GM12878 (cell line): ENCODE measurements around the gene HSF2BP. TPM values are rescaled to one million over a fixed set of nuclear protein-coding genes. Genes with fewer than 3 reads are reported as not detected.

Source experiments
- ATAC-seq: fragments of 200-7000 bp; cut with Tn5 transposase; 3 replicates; pipeline ENCODE4 v1.9.1; 2020; ENCODE audit warnings: mild to moderate bottlenecking, moderate library complexity
- BruUV-seq: library from RNA; stranded (reverse); fragments of 400-500 nt; replicated peaks from 2 replicates; lab custom pipeline; 2021; lab: Mats Ljungman, UMichigan
- CTCF ChIA-PET: fragments of 300-600 bp; sonication (Branson Sonifier 250); formaldehyde crosslinking; extraction: SDS; loops from one replicate; lab custom pipeline; 2021; ENCODE audit warnings: inconsistent platforms; lab: Yijun Ruan, JAX
- POLR2A ChIA-PET: fragments of 350-600 bp; formaldehyde crosslinking; extraction: SDS; loops from one replicate; lab custom pipeline; 2021; ENCODE audit warnings: inconsistent platforms; lab: Charles Lee
- RAD21 ChIA-PET: fragments of 300-600 bp; sonication (Branson Sonifier 250); formaldehyde crosslinking; loops from one replicate; lab custom pipeline; 2023; ENCODE audit warnings: antibody characterized with exemption; ENCODE audit not compliant: unreplicated experiment; lab: Charles Lee
- SMC1A ChIA-PET: fragments of 300-600 bp; sonication (Branson Sonifier 250); formaldehyde crosslinking; loops from one replicate; lab custom pipeline; 2023; ENCODE audit not compliant: unreplicated experiment, uncharacterized antibody; lab: Charles Lee
- DNase-seq: peaks from one replicate; pipeline ENCODE4 v3.0.0-alpha.2; 2011; ENCODE audit warnings: low read depth, low spot score
- FAIRE-seq: peaks from 3 replicates; lab custom pipeline; 2011; peaks lifted over from hg19 to GRCh38; lab: Jason Lieb, UNC
- H2AFZ ChIP-seq: 2 replicates; pipeline ENCODE4 v1.6.0; 2011; ENCODE audit warnings: low read depth, low read length, control low read depth; ENCODE audit not compliant: control insufficient read depth
- H3K27ac ChIP-seq: 2 replicates; pipeline ENCODE4 v1.5.1; 2011; ENCODE audit warnings: control low read depth; ENCODE audit not compliant: control insufficient read depth, insufficient read depth
- H3K27me3 ChIP-seq, 2 experiments: replicated peaks in 1 of 2; 2 replicates each; pipeline versions ENCODE4 v1.6.0 to v1.6.1; 2011; ENCODE audit warnings: low read length in 1 of 2; ENCODE audit not compliant: control insufficient read depth in 2 of 2, insufficient read depth in 2 of 2
- H3K36me3 ChIP-seq, 2 experiments: 2 replicates each; pipeline ENCODE4 v1.5.1; 2011; ENCODE audit warnings: low read length in 1 of 2; ENCODE audit not compliant: control insufficient read depth in 2 of 2, insufficient read depth in 2 of 2
- H3K4me1 ChIP-seq: 2 replicates; pipeline ENCODE4 v1.6.1; 2011; ENCODE audit warnings: mild to moderate bottlenecking, low read length, moderate library complexity, mixed read lengths; ENCODE audit not compliant: control insufficient read depth, insufficient read depth
- H3K4me2 ChIP-seq: 2 replicates; pipeline ENCODE4 v1.6.0; 2011; ENCODE audit warnings: control low read depth; ENCODE audit not compliant: control insufficient read depth, insufficient read depth
- H3K4me3 ChIP-seq: fragments of 200-600 bp; sonication (generic); 2 replicates; pipeline ENCODE4 v1.5.1; 2016
- H3K79me2 ChIP-seq: 2 replicates; pipeline ENCODE4 v1.6.0; 2011; ENCODE audit warnings: low read length; ENCODE audit not compliant: control insufficient read depth, insufficient read depth
- H3K9ac ChIP-seq: 2 replicates; pipeline ENCODE4 v1.8.0; 2011; ENCODE audit warnings: low read length, control low read depth, mixed read lengths; ENCODE audit not compliant: control insufficient read depth, insufficient read depth
- H3K9me3 ChIP-seq: replicated peaks from 3 replicates; pipeline ENCODE4 v1.5.1; 2011; ENCODE audit warnings: mild to moderate bottlenecking, low read length; ENCODE audit not compliant: control insufficient read depth, insufficient read depth
- H4K20me1 ChIP-seq: 2 replicates; pipeline ENCODE4 v1.6.0; 2011; ENCODE audit not compliant: control insufficient read depth, insufficient read depth
- HDGF ChIP-seq: fragments of 450-650 bp; IDR thresholded peaks from 2 replicates; pipeline ENCODE4 v1.6.1; 2016; ENCODE audit warnings: antibody characterized with exemption
- IRF5 ChIP-seq: fragments of 450-650 bp; IDR thresholded peaks from 2 replicates; pipeline ENCODE4 v1.6.1; 2017; ENCODE audit warnings: borderline replicate concordance
- PAX8 ChIP-seq: fragments of 450-650 bp; IDR thresholded peaks from 2 replicates; pipeline ENCODE4 v1.6.1; 2017; ENCODE audit warnings: mild to moderate bottlenecking, moderate library complexity
- TARDBP ChIP-seq: IDR thresholded peaks from 2 replicates; pipeline ENCODE4 v1.6.1; 2016; ENCODE audit warnings: borderline replicate concordance
- TCF3 ChIP-seq: IDR thresholded peaks from 2 replicates; pipeline ENCODE4 v1.6.1; 2012; ENCODE audit warnings: low read depth, mild to moderate bottlenecking, low read length, borderline replicate concordance; ENCODE audit not compliant: insufficient read depth
- WGBS: methylation state at CpG from one replicate; pipeline ENCODE4 v1.1.6; 2016; ENCODE audit warnings: low lambda C conversion rate; ENCODE audit not compliant: insufficient replicate concordance, insufficient coverage; ENCODE audit errors: missing lambda C conversion rate; 5-methylcytosine and 5-hydroxymethylcytosine counted together
- in situ Hi-C: fragments of 300-500 bp; cut with MboI; formaldehyde crosslinking; loops from 9 replicates; pipeline ENCODE4 v1.14.3; 2018; ENCODE audit warnings: mixed read lengths
- intact Hi-C: fragments of 100-400 bp; cut with micrococcal nuclease; formaldehyde crosslinking; loops from one replicate; pipeline ENCODE4 v1.14.2; 2022; ENCODE audit not compliant: unreplicated experiment
- polyA plus RNA-seq, 11 experiments: library from polyadenylated mRNA; depleted of rRNA in 4 of 11; unstranded in 6 of 11; stranded (reverse) in 5 of 11; fragments of >200 nt; fragmentation: Nextera tagmentation in 4 of 11; fragmentation: Illumina TruSeq in 1 of 11; extraction: Ambion mirVana in 4 of 11; extraction: Trizol in 1 of 11; gene quantifications; 1 replicate in 1 of 11; 2 replicates in 10 of 11; pipeline versions ENCODE4 v1.2.1 to v1.2.3, GENCODE V29; 2011 to 2016; ENCODE audit warnings: inconsistent platforms in 2 of 11, missing spikeins in 2 of 11, low read depth in 1 of 11
- total RNA-seq, 4 experiments: library from RNA; depleted of rRNA in 3 of 4; stranded (reverse); fragments of >200 nt in 3 of 4; fragmentation: Illumina TruSeq in 1 of 4; extraction: Trizol in 1 of 4; gene quantifications; 2 replicates each; pipeline versions ENCODE4 v1.2.1 to v1.2.3, GENCODE V29; 2013 to 2021

HSF2BP gene
- total and polyA plus RNA-seq, 10 of the 15 experiments (the other 5 are each of a cell fraction or from before 2014, with no cell fraction given), result 0.07 to 0.81 (median 0.35) TPM

DNA sequence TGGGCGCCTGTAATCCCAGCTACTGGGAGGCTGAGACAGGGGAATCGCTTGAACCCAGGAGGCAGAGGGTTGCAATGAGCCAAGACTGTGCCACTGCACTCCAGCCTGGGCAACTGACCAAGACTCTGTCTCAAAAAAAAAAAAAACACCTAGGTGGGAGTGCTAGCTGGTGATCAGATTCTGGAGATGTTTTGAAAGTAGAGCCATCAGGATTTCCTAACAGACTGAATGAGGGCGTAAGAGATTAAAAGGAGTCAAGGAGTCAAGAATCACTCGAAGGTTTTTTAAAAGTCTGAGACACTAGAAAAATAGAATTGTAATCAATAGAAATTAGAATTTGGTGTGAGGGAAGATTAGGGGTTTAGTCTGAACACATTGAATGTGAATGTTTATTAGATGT is 73.8 kb downstream of the HSF2BP start:
- ChIA-PET POLR2A (no interaction called here), SMC1A (interaction anchor here (1.0 kb wide), 1 partner anchor 8 kb away, joined by 3 read pairs; no protein-coding TSS in a partner anchor), RAD21 (no interaction called here), CTCF (interaction anchor here (1.0 kb wide), 1 partner anchor 61 kb away, joined by 4 read pairs; no protein-coding TSS in a partner anchor)
- Histone ChIP-seq H3K4me2 (no peak overlapping the region), H2AFZ (no peak overlapping the region), H3K9me3 (no peaks in the 10 kb centered on the region), H3K79me2 (no peaks in the 10 kb centered on the region), H3K4me3 (no peak overlapping the region), H3K4me1 (no peaks in the 10 kb centered on the region), H3K9ac (no peak overlapping the region), H4K20me1 (no peaks in the 10 kb centered on the region), H3K27ac (no peak overlapping the region), H3K27me3 (no peaks in the 10 kb centered on the region), H3K36me3 (no peaks in the 10 kb centered on the region)
- ATAC-seq (no peak), DNase-seq (no peak), FAIRE-seq (no peak)
- intact Hi-C loops, result no loop called here
- no peak for TF ChIP-seq PAX8
- TF ChIP-seq HDGF, result no peak
- no peak for TF ChIP-seq IRF5
- no peak for TF ChIP-seq TARDBP
- no TSS peak for BruUV-seq
- WGBS, result 53% methylated on average over 4 of the region's 4 CpGs
- in situ Hi-C loops, result no loop called here

DNA sequence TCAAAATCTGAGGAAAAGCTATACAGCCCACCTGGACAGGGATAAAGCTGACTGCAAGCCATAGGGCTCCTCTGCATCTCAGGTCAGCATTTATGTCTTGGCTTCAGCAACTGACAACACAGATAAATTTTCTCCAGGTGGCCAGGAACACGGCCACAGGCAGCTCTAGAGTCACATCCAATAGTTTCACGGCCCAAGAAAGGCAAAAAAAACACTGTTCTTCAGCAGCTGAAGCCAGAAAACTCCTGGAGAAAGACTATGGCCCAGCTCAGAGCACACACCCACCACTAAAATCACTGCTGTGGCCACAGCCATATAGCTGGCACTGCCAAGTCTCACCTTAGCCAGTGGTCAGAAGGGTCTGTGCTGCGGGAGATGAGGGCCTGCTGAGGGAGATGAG is 77.8 kb downstream of the HSF2BP start:
- SMC1A ChIA-PET, result no interaction called here
- no peak for ATAC-seq

More for the DNA sequence above, 77.8 kb downstream of the HSF2BP start:
- POLR2A ChIA-PET, result no interaction called here
- Histone ChIP-seq H3K36me3 (no peaks in the 10 kb centered on the region), H4K20me1 (no peaks in the 10 kb centered on the region), H3K9ac (no peak overlapping the region)
- no peak for DNase-seq
- TF ChIP-seq TCF3, result no peak
- TF ChIP-seq, all 136 proteins: peak for 0
- Histone ChIP-seq H3K27ac (no peak overlapping the region), H3K4me2 (no peak overlapping the region), H2AFZ (no peak overlapping the region), H3K9me3 (no peaks in the 10 kb centered on the region), H3K4me1 (no peaks in the 10 kb centered on the region), H3K27me3 (peaks cover 0 to 3% of the 10 kb centered on the region in 2 experiments; a peak in 1 of 4 replicates), H3K79me2 (no peaks in the 10 kb centered on the region), H3K4me3 (no peak overlapping the region)
- FAIRE-seq, result no peak
- RAD21 ChIA-PET, result no interaction called here
- in situ Hi-C loops, result no loop called here
- CTCF ChIA-PET, result no interaction called here
- no TSS peak for BruUV-seq
- 0% methylated on average over 3 of the region's 3 CpGs for WGBS
- intact Hi-C loops, result no loop called here
